ENCODE data around the gene CDRT15.

DNA sequence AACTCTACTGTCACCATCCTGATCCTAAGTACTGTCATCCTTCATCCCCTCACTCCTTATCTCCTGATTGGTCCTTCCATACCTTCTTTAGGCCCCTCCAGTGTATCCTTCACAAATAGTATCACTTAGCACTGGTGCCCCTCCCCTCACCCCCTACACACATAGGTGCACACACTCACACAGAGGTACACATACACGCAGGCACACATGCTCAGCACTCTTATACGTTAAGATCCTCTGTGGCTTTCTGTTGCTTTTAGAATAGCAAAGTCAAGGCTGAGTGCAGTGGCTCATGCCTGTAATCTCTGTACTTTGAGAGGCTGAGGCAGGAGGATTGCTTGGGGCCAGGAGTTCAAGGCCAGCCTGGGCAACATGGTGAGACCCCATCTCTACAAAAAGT is 32.1 kb downstream of the CDRT15 start:
- TF ChIP-seq, protein P1, sequence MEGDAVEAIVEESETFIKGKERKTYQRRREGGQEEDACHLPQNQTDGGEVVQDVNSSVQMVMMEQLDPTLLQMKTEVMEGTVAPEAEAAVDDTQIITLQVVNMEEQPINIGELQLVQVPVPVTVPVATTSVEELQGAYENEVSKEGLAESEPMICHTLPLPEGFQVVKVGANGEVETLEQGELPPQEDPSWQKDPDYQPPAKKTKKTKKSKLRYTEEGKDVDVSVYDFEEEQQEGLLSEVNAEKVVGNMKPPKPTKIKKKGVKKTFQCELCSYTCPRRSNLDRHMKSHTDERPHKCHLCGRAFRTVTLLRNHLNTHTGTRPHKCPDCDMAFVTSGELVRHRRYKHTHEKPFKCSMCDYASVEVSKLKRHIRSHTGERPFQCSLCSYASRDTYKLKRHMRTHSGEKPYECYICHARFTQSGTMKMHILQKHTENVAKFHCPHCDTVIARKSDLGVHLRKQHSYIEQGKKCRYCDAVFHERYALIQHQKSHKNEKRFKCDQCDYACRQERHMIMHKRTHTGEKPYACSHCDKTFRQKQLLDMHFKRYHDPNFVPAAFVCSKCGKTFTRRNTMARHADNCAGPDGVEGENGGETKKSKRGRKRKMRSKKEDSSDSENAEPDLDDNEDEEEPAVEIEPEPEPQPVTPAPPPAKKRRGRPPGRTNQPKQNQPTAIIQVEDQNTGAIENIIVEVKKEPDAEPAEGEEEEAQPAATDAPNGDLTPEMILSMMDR (IDR thresholded peaks at IDR 0.05; ENCODE audit: insufficient read depth, low read length, poor library complexity, severe bottlenecking): no peak
- TF ChIP-seq EZH2phosphoT487 (conservative IDR thresholded peaks at IDR 0.05; ENCODE audit: low read length): no peak

All from SU-DHL-6 (cell line).